ENCODE measurements around the gene CCDC175. TPM values are rescaled to one million over a fixed set of nuclear protein-coding genes. Genes with fewer than 3 reads are reported as not detected.

Gene CCDC175
- total RNA-seq, 4 donors from 2014 or later, result not detected

- H3K36me3 ChIP-seq, result no peaks in the 10 kb centered on the region
- ATAC-seq, result no peak
- TF ChIP-seq POLR2A (IDR thresholded peaks at IDR 0.05), result no peak
- TF ChIP-seq CTCF (IDR thresholded peaks at IDR 0.05 in 4 of 5, conservative IDR thresholded peaks at IDR 0.05 in 1 of 5), result no peak
- in situ Hi-C loops (cut with MboI; ENCODE audit: low sequenced_read_pairs in 4 of 4), result no loop called here
- H3K4me1 ChIP-seq, result no peaks in the 10 kb centered on the region
- H3K27me3 ChIP-seq, result no peaks in the 10 kb centered on the region
- intact Hi-C loops (cut with DNase I; ENCODE audit: low total_unique reads), result no loop called here
- H3K9me3 ChIP-seq, result no peaks in the 10 kb centered on the region
- no peak overlapping the region for H3K27ac ChIP-seq
- H3K4me3 ChIP-seq, result no peak overlapping the region
- no peak for DNase-seq
Observed at GRCh38 chr14:59585891-59586554, 9.4 kb upstream of the CCDC175 start.

GRCh38 chr14:59583755-59584154 lies 7.1 kb upstream of the CCDC175 start:
- no peak overlapping the region for H3K27ac ChIP-seq
- H3K4me1 ChIP-seq, result no peaks in the 10 kb centered on the region
- H3K36me3 ChIP-seq, result no peaks in the 10 kb centered on the region
- H3K4me3 ChIP-seq, result no peak overlapping the region
- intact Hi-C loops (cut with DNase I; ENCODE audit: low total_unique reads) (no loop called here), in situ Hi-C loops (cut with MboI; ENCODE audit: low sequenced_read_pairs in 4 of 4) (no loop called here)
- DNase-seq, result no peak
- ATAC-seq, result no peak
- TF ChIP-seq POLR2A (IDR thresholded peaks at IDR 0.05) (no peak), CTCF (IDR thresholded peaks at IDR 0.05 in 4 of 5, conservative IDR thresholded peaks at IDR 0.05 in 1 of 5) (no peak)
- no peaks in the 10 kb centered on the region for H3K27me3 ChIP-seq
- H3K9me3 ChIP-seq, result no peaks in the 10 kb centered on the region

- ATAC-seq (no peak), DNase-seq (no peak)
- Histone ChIP-seq H3K4me3 (no peak overlapping the region), H3K36me3 (no peaks in the 10 kb centered on the region), H3K9me3 (no peaks in the 10 kb centered on the region), H3K27ac (no peak overlapping the region), H3K27me3 (no peaks in the 10 kb centered on the region), H3K4me1 (no peaks in the 10 kb centered on the region)
- no peak for TF ChIP-seq POLR2A (IDR thresholded peaks at IDR 0.05)
- TF ChIP-seq CTCF (IDR thresholded peaks at IDR 0.05 in 4 of 5, conservative IDR thresholded peaks at IDR 0.05 in 1 of 5), result no peak
- in situ Hi-C loops (cut with MboI; ENCODE audit: low sequenced_read_pairs in 4 of 4) (no loop called here), intact Hi-C loops (cut with DNase I; ENCODE audit: low total_unique reads) (no loop called here)
Observed at GRCh38 chr14:59582845-59583509, 6.4 kb upstream of the CCDC175 start.

GRCh38 chr14:59582161-59582560 lies 5.5 kb upstream of the CCDC175 start:
- in situ Hi-C loops (cut with MboI; ENCODE audit: low sequenced_read_pairs in 4 of 4), result no loop called here
- intact Hi-C loops (cut with DNase I; ENCODE audit: low total_unique reads), result no loop called here
- Histone ChIP-seq H3K4me1 (no peaks in the 10 kb centered on the region), H3K27ac (no peak overlapping the region), H3K27me3 (no peaks in the 10 kb centered on the region), H3K36me3 (no peaks in the 10 kb centered on the region), H3K4me3 (no peak overlapping the region), H3K9me3 (no peaks in the 10 kb centered on the region)
- TF ChIP-seq CTCF (IDR thresholded peaks at IDR 0.05 in 4 of 5, conservative IDR thresholded peaks at IDR 0.05 in 1 of 5), result no peak
- TF ChIP-seq POLR2A (IDR thresholded peaks at IDR 0.05), result no peak
- no peak for DNase-seq
- no peak for ATAC-seq

All from gastrocnemius medialis (tissue), 4 donors.